ENCODE results near the gene DNAJC18. TPM values are rescaled to one million over a fixed set of nuclear protein-coding genes. Genes with fewer than 3 reads are reported as not detected.
A peak's percentile ranks its signal among the peaks of the same experiment; 100 is the strongest.

Gene DNAJC18
- total and polyA plus RNA-seq, 4 donors = 2.2 to 10.7 (median 8.7) TPM

GRCh38 chr5:139419226-139420192 lies 19.8 kb downstream of the DNAJC18 start:
- Histone ChIP-seq H3K4me3 (no peak overlapping the region), H3K27ac (ENCODE audit: low read depth in 1 of 2, low read length in 1 of 2) (peak overlapping the region in 1 of 2 donors; percentile 90), H3K36me3 (ENCODE audit: control insufficient read depth in 4 of 4, insufficient read depth in 4 of 4, low read length in 4 of 4) (peaks cover 6 to 34% (median 11%) of the 10 kb centered on the region in 4 donors), H3K9me3 (ENCODE audit: control insufficient read depth in 4 of 4, insufficient read depth in 3 of 4, low read length in 3 of 4) (no peaks in the 10 kb centered on the region), H3K4me1 (ENCODE audit: control insufficient read depth in 5 of 5, insufficient read depth in 5 of 5, low read length in 5 of 5) (peaks cover 0 to 11% (median 3%) of the 10 kb centered on the region in 5 donors), H3K9ac (ENCODE audit: insufficient read depth in 1 of 2, low read length in 2 of 2) (no peak overlapping the region), H3K27me3 (ENCODE audit: control insufficient read depth in 3 of 3, insufficient read depth in 3 of 3, low read length in 2 of 3) (no peaks in the 10 kb centered on the region)
- WGBS, 2 donors = 72 to 82% methylated on average over 9 of the region's 9 CpGs
- ATAC-seq (ENCODE audit: insufficient read depth, low FRiP score) (no peak), DNase-seq (no peak)
- TF ChIP-seq CTCF (IDR thresholded peaks at IDR 0.05; ENCODE audit: control extremely low read depth, extremely low read depth) = no peak

GRCh38 chr5:139418793-139419192 lies 20.5 kb downstream of the DNAJC18 start:
- H3K9ac ChIP-seq (ENCODE audit: insufficient read depth in 1 of 2, low read length in 2 of 2) = no peak overlapping the region
- peaks cover 6 to 34% (median 11%) of the 10 kb centered on the region in 4 donors for H3K36me3 ChIP-seq (ENCODE audit: control insufficient read depth in 4 of 4, insufficient read depth in 4 of 4, low read length in 4 of 4)
- ATAC-seq (ENCODE audit: insufficient read depth, low FRiP score) (no peak), DNase-seq (no peak)
- peaks cover 0 to 11% (median 3%) of the 10 kb centered on the region in 5 donors for H3K4me1 ChIP-seq (ENCODE audit: control insufficient read depth in 5 of 5, insufficient read depth in 5 of 5, low read length in 5 of 5)
- TF ChIP-seq CTCF (IDR thresholded peaks at IDR 0.05; ENCODE audit: control extremely low read depth, extremely low read depth) = no peak
- no peak overlapping the region for H3K4me3 ChIP-seq
- WGBS, 2 donors = 86 to 96% methylated on average over 1 of the region's 1 CpG
- H3K27me3 ChIP-seq (ENCODE audit: control insufficient read depth in 3 of 3, insufficient read depth in 3 of 3, low read length in 2 of 3) = no peaks in the 10 kb centered on the region
- H3K9me3 ChIP-seq (ENCODE audit: control insufficient read depth in 4 of 4, insufficient read depth in 3 of 4, low read length in 3 of 4) = no peaks in the 10 kb centered on the region
- peak overlapping the region in 1 of 2 donors; percentile 90 for H3K27ac ChIP-seq (ENCODE audit: low read depth in 1 of 2, low read length in 1 of 2)

DNA sequence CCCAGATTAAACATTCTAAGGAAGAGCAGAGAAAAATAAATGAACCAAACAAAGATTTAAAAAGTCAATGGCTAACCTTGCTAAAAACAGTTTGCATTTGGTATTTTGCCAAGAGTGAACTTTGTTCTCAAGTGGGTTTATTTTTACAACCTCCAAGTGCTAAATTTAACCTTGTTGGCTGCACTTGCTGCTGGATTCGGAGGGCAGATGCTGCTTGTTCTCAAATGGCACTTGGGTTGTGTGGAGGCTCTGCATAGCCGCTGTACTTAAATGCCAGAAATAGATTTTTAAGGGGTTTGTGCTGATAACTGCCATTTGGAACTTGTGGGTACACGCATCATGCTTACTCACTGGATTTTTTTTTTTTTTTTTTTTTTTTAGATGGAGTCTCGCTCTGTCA lies 22.1 kb downstream of the DNAJC18 start:
- no peaks in the 10 kb centered on the region for H3K9me3 ChIP-seq (ENCODE audit: control insufficient read depth in 4 of 4, insufficient read depth in 3 of 4, low read length in 3 of 4)
- H3K27ac ChIP-seq (ENCODE audit: low read depth in 1 of 2, low read length in 1 of 2) = peak overlapping the region in 1 of 2 donors; percentile 90
- 37 to 41% methylated on average over 3 to 4 of the region's 4 CpGs for WGBS, 2 donors
- H3K4me1 ChIP-seq (ENCODE audit: control insufficient read depth in 5 of 5, insufficient read depth in 5 of 5, low read length in 5 of 5) = peaks cover 0 to 11% (median 3%) of the 10 kb centered on the region in 5 donors
- H3K36me3 ChIP-seq (ENCODE audit: control insufficient read depth in 4 of 4, insufficient read depth in 4 of 4, low read length in 4 of 4) = peaks cover 3 to 42% (median 13%) of the 10 kb centered on the region in 4 donors
- peak; percentile 35 for ATAC-seq (ENCODE audit: insufficient read depth, low FRiP score)
- H3K27me3 ChIP-seq (ENCODE audit: control insufficient read depth in 3 of 3, insufficient read depth in 3 of 3, low read length in 2 of 3) = no peaks in the 10 kb centered on the region
- DNase-seq = peak in 2 of 3 donors; percentile 44 to 72
- no peak overlapping the region for H3K4me3 ChIP-seq
- no peak overlapping the region for H3K9ac ChIP-seq (ENCODE audit: insufficient read depth in 1 of 2, low read length in 2 of 2)
- no peak for TF ChIP-seq CTCF (IDR thresholded peaks at IDR 0.05; ENCODE audit: control extremely low read depth, extremely low read depth)
